ENCODE results near the gene ATP9A.

DNA sequence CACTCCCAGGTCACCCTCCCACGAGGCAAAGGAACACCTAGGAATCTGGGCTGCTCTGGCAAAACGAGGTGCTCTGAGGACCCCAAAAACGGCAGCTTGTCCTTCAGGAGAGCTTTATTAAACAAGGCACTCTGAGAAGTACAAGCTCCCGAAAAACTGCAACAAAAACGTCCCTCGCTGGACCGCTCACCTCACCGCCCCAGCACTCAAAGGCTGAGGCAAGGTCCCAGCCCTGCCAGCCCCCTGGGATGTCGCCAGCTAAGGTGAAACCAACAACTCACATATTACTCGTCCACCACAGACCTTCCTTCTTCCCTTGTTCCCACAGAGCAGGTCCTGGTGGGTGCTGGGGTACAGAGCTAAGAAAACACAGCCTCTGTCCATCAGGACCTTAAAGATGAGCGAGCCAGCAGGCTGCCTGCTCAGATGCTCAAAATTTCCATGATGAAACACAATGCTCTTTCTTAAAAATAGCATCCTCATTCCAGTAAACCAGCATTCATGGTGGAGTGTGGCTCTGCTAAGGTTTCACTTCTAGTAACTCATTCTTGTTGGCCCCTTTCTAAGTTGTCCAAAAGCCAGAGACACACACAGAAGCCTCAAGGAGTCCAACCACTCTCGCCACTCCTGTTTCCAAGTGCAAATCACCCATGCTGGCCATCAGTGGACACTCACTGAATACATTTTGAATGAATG lies 35.9 kb downstream of the ATP9A start:
- TF ChIP-seq, protein P1, sequence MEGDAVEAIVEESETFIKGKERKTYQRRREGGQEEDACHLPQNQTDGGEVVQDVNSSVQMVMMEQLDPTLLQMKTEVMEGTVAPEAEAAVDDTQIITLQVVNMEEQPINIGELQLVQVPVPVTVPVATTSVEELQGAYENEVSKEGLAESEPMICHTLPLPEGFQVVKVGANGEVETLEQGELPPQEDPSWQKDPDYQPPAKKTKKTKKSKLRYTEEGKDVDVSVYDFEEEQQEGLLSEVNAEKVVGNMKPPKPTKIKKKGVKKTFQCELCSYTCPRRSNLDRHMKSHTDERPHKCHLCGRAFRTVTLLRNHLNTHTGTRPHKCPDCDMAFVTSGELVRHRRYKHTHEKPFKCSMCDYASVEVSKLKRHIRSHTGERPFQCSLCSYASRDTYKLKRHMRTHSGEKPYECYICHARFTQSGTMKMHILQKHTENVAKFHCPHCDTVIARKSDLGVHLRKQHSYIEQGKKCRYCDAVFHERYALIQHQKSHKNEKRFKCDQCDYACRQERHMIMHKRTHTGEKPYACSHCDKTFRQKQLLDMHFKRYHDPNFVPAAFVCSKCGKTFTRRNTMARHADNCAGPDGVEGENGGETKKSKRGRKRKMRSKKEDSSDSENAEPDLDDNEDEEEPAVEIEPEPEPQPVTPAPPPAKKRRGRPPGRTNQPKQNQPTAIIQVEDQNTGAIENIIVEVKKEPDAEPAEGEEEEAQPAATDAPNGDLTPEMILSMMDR (conservative IDR thresholded peaks at IDR 0.05; ENCODE audit: low read depth, low read length) = no peak
- no peak for TF ChIP-seq EZH2 (IDR thresholded peaks at IDR 0.05; ENCODE audit: low read length, unreplicated experiment)

Data from PC-3 (cell line).